ENCODE measurements around the gene TMEM144.

TMEM144 gene

DNA sequence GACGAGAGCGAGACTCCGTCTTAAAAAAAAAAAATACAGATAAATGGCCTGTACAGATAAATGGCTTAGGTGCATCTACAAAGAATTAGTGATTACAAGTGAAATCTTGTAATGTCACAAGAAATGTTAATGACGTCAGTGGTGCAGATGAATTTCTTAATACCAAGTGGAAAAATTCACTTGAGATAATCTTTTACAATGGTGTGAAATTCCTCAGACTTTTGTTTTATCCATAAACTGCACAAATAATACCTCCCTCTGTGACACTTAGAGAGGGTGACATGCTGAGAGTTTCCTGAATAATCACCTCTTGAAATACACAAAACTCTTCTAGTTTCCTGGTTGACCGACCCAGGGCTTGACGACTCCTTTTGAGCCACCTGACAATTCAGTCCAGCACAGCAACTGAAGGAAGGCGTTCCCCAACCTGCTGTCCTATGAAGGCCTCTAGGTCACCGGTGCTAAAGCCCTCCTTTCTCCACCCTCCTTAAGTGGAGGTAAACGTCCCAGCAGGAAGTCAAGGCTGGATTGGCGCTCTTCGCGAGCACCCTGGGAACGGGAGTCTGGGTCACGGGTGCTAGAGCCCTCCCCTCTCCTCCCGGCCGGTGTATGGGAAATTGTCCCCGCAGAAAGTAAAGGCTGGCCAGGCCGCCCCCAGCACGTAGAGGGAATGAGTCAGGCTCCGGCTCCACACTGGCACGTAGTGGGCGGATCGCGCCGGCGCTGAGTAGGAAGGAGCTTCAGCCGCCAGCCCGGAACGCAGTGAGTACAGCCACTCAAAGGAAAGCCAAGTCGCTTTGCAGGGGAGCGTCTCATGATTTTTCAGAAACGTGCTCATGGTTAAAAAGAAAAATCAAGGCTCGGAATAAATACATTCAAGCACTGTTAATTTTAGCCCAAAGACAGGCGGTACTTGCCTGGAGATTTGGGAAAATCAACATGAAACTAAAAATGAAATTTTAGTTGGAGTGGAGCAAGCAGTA, at the start of gene TMEM144:
Gene TMEM144 (plus strand): TSS at position 662 of the 983 bp plus-strand sequence. CDS start 2,182 bp downstream, outside the sequence.
- no peak for DNase-seq

DNA sequence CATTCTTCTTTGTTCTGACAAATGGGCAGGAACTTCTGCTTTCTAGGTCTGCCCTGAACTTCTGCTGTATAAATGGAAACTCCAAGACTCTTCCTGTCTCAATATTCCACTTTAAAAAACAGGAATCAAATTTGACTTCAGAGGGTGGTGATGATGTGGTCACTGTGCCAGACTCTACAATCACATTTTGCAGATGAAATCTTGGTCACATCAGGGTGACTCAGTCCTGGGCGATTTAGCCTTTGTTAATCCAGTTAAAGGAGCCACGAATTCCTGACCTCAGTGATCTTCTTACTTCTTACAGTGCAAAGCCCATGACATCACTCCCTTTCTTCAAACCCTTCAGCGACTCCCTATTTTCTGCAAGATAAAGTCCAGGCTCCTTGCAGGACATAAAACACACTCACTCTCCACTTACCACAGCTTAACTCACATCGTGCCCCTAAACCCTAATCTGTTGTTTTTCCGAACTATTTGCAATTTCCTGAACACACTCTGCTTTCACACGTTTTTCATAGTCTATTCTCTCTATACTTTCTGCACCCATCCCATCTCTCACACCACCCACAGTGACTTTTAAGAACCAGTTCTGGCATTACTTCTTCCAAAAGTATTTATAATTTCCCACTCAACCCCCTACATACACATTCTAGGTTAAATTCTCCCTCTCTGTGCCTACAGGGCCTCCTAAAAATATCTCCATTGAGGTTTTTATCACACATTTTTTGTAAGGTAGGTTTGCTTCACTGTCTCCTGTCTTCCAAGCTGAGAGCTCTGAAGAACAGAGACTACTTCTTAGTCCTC, 48.5 kb upstream of the TMEM144 start:
- no peak for DNase-seq

DNA sequence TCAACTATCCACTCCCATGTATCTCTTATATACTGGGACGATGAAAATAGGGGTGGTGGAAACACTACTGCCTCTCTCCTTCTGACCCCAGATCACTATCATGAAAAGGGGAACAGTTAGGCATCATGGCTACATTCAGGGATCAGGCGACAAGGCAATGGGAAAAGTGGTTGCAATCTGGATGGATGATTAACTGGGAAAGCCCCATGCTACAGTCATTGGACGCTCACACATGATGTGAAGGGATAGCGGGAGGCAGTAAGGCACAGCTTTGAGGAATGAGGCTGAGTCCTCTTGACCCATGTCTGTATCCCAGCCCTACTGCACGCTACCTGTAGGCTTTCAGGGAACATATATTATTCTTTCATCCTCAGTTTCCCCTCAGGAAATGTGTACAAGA, 47.7 kb upstream of the TMEM144 start:
- no peak for DNase-seq

DNA sequence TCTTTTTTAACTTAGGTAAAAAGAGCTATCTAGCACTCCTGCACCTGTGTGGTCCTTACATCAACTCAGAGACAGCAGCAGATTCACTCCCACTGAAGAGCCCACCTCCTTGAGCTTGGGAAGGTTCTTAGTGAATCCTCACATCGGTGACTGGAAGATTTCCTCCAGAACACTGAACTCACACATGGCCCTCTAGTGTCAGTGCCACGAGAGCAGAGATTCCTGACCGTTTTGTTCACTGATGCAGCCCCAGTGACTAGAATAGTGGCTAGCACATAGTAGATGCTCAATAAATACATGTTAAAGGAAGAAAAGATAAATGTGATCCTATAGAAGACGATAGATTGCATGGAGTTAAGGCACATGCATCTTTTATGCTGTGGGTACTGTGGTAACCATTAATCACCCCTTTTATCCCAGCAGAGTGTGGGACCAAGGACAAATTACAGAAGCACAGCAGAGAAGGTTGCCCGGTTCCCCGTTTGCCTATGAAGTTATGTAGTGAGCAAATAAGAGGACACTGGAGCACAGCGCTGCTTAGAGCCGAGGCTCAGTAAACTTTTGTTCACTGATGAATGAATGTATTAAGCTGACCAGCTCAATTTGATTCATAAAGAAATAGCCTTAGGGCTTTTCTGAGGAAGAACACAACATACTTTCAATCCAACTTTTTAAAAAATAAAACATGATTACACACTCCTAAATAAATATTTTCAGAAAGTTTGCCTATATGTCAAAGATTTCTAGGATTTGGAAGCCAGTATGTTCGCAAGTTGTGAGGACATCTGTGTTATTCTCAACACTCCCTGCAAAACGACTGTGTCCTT, 46.1 kb upstream of the TMEM144 start:
- no peak for DNase-seq

DNA sequence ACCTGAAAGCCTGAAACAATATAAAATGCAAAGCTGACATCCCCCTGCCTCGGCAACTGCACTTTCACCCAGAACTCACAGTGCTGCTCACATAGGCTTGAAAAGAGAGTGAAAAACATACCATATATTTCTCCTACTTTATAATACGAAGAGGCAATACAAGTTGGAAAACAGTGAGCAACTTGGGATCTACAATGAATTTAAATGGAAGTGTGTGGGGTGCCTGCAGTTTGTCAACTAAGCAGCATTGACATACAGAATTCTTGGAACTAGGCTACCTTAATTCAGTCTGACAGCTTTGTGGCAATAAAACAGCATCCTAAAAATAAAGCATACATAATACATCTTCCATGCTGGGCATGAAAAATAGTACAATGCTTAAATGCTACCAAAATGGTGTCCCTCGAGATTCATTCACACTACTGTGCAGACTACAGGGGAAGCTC, 45.5 kb upstream of the TMEM144 start:
- DNase-seq, result no peak

DNA sequence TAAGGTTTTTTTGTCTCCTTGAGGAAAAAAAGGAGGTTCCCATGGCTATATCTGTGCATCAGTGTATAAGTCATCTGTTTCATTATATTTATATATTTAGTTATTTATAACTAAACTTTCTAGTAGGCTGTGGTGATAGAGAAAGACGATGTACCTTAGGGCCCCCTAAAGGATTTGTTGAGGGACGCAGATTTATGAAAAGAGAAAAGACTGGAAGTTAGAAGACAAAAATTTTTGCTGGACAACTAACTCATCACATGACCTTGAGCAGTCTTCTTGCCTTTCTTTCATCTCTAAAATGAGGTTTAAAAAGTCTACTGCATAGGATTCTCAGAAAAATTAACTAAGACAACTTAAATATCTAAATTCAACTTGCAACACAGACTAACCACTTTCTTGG, 43.6 kb upstream of the TMEM144 start:
- DNase-seq, result no peak

DNA sequence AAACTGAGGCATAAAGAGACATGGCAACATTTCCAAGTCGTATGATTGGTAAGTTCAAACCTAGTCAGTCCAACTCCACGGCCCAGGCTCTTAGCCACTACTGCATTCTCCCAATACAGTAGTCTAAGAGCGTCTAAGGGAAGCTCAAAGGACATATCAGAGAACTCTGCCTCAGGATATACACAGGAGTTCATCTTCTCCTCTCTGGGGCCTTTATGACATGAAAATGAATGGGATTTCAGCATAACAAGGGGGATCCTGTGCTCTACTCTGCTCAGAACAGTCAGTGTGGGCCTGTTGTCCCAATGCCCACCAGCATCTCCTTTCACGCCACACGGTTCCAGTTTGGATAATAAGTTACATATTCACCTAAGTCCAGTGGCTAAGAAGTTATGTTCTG, 41.7 kb upstream of the TMEM144 start:
- no peak for DNase-seq

DNA sequence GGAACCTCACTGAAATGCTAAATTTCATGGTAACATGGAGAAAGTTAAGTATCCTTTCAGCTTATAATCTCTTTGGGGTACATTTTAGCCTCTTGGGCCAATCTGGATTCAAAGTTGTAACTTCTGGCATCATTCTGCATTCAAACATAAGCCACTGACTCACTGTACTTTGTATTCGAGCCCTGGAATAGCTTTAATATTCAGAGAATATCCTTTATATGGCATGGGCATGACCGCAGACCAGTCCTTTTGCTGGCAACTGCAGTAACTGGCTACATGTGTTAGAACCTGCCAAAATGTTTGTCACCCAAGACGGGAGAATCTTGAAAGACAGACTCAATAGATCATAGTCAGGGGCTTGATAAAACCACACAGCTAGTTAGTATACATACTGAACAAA, 40.8 kb upstream of the TMEM144 start:
- DNase-seq, result no peak

DNA sequence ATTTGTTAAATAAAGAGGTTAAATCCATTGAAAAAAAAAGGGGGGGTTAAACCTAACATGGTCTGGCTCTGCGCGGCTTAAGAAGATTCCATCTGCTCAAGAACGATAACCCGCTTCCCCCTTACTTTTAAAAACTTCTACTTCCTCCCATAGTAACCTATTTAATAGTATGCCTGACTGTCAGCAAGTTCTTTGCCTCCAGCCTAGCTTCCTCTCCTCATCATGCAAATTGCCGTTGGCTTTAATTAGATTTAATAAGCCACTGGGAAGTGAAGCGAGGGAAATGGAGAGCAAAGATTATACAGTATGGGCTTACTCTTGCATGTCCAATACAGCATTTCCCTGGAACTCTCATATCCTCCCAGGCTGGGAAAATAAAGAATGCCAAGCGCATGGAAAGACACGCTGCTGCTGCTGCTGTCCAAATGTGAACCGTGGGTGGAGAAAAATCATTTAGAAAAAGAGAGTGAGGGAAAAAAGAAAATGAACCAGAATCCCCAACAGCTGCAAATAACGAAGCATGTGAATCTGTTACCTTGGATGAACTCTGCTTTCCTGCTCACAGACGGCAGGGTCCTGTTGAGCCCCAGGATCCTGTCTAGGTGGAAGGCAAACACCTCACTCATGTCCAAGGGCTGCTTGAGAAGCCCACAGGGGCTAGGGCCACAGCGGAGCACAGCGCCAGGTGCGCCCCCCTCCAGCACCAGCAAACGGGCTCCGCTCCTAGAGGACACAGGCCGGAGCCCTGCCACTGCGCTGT, 40.2 kb upstream of the TMEM144 start:
- no peak for DNase-seq

DNA sequence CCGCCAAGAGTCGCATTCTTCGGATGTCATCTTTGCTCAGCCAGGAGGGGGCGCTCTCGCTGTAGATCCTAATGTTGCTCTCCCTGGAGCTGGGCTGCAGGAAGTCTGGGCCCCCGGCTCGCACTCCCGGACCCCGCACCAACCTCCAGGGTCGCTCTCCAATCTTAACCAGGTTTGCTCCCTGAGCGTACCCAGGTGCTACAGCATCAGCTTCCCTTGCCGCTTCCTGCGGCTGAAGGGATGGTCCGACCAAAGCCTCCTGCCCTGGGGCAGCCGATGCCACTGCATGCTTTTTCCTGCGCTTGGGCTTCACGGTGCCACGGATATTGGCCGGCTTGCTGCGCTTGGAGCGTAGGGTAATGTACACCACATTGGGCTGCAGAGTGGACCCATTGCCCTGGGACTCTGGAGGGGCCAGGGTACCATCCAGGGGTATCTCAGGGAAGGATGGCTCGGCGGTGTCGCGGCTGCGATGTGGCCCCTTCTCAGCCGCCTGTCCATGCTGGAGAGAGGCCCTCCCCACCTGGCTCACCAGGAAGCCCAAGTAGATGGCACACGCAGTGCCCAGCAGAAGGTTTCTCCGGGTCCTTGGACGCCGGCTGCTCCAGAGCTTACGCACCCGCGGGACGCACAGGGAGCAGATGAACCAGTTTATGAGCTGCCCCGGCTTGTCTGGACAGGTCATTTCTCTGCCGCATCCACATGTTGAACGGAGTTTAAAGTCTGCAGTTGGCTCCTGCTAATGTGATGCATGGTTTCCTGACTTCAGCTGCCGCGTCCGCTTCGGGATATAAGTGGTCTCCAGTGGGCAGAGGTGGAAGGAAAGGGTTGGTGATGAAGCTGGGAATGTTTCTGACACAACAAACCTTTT, 39.4 kb upstream of the TMEM144 start:
- no peak for DNase-seq

DNA sequence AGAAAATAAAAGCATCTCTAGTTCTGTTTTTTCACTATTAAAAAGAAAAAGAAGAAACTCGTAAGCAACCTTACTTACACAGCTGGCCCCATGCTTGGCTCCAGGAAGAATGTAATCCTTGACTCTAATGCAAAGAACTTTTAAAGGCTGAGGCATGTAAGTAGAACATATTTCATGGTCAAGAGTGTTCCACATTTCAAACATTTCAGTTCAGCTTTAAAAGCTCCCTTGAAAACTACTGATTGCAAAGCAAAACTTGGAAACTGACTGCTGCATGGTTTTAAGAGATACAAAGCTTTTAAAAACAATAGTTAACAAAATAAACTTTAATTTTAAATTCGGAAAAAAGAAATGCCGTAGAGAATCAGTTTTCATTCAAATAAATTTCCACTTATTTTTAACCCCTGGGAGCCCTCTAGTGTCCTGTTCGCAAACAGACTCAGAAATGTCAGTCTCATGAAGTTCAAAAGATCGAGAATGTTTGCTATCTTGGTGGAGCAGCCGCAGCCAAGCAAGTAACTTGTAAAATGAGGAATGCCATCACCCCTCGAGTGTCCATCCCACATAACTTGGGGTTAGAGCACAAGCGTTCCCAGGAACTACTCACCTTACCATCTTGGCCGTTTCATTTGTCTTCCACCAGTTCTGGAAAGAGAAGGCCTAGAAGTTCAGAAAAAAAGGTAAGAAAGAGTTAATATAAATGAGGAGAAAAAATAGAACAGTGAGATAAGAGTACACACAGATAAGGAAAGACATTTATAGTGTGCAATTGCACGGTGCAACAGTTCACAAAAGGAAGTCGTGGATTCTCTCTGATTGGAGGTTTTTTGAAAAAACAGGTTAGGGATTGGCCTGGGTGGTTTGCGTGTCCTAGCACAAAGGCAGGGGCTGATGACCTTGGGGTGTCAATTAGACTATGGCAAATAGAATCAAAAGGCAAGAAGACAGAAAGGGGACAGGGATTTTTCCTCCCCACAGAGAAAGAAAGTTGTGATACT, 37.7 kb upstream of the TMEM144 start, which contains the start of gene GASK1B:
Gene GASK1B (minus strand): TSS at position 765 of the 998 bp plus-strand sequence. CDS start 1,650 bp downstream, outside the sequence.
- no peak for DNase-seq

DNA sequence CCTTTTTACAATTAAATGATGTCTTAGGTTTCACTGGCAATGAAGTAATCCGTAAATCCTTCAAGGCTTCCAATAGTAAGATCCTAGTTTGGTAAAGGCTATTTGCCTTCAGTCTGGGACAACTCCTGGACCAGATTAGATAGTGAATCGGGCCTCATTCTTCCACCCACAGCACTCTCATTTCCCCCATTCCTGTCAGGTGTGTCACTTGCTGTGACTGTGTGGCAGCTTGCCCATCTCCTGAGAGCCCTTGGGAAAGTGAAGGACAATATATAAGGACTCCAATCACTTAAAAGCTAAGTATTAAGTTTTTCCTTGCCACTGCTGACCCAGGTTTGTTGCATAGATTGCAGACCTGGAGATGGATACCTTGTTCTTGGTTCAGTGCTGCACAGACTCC, 34.2 kb upstream of the TMEM144 start:
- DNase-seq, result no peak

DNA sequence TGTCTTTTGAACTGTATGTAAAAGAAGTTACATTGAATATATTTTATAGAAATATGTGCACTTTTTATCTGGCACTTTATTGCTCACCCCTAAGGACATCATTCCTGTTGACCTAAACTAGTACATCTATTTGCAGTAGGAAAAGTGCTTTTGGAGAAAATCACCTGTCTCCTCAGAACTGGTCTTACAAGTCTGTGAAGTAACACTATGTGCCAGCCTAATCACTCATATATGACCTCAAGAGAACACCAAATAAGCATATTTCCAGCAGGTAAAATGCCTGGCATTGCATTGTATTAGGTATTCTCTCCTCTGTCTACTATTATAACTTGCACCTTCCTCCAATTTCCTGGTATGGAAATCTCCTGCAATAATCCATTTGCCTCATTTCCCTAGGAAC, 33.5 kb upstream of the TMEM144 start:
- no peak for DNase-seq

DNA sequence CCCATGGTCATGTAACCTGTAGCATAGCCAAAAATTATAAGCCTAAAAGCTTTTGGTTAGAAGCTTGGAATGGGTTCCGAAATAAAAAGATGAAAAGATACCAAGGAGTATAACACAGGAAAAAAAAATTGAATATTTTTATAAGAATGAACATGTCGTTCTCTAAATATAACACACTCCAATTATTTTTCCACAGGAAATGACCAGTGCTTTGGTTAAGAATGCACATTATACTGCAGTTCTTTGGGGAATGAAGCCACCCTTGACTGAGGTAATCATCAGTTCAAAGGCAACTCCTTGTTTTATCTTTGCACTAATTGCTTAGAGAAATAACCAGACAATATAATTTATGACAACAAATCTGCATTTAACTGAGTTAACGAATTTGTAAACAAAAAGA, 30.8 kb upstream of the TMEM144 start:
- DNase-seq, result no peak

DNA sequence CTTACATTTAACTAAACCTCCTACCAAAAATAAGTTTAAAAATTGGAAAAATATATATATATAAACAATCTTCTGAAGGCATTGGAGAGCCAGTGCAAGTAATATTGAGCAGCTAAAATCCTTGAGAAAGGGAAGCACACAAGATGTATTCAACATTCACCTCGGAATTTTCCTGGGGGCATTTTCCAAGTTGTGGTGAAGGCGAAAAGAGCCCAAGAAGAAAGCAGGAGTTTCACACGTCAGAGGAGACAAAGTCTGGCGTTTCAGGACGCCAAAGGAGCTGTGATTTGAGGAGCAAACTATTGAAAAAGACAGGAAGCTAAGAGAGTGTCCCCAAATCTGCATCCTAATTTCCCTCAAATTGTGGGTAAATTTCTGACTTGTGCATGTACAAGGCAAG, 28.4 kb upstream of the TMEM144 start:
- DNase-seq, result no peak

DNA sequence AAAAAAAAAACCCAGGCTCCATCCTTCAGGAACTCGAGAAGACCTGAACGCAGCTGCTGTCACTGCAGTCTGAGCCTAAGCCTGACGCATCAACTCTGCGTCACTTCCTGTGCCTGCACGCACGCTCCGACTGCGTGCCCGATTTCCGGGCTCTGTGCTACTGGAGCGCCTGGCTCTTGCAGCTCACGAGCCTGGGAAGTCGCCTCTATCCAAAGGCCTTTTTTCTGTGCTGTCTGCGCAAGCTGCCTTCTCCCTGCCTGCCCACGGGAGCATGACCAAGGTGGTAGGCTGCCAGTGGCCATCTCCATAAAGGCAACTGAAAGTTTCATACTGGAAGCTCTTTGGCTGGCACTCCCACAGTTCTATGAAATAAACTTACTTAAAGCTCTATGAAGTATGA, 27.6 kb upstream of the TMEM144 start:
- no peak for DNase-seq

DNA sequence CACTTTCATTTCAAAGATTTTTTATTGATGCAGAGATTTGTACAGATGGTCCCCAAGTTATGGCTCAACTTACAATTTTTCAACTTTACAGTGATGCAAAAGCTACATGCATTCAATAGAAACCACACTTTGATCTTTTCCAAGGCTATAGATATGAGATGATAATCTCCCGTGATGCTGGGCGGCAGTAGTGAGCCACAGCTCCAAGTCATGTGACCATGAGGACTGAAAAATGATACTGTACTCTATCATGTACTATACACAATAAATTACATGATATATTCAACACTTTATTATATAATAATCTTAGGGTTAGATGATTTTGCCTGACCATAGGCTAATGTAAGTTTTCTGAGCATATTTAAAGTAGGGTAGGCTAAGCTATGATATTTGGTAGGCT, 23.5 kb upstream of the TMEM144 start:
- no peak for DNase-seq

DNA sequence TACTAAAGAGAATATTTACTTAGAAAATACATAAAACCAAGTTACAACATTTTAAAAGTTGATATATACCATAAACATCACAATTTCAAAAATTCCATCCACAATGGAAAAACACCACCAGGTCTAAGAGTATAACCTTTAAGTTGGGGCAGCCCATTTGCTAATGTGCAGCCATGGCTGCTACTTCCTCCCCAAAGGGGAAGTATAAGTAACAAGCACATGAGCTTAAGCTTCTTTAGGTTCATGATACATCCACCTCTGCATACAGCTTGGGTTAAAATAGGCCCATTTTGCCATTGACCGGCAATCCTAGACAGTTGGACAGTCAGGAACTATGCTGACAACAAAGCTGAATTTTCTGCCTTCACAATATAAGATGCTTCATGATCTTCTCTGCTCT, 20.9 kb upstream of the TMEM144 start:
- DNase-seq, result no peak

DNA sequence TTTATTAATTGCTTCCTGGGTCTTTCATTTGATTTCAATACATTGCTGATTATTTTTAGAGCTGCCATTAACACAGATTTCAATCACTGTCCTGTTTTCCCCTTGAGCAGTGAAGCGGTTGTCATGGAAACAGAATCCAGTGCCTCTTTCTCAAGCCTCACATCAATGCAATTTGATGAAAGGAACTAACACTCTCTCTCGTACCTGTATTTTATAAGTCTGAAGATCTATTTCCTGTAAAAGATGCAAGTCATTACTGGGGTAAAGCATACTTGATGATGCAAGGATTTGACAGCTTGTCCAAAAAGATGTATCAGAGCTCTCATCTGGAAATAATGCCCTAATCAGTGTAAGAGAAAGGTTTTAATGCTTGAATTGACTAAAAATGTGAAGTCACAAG, 19.6 kb upstream of the TMEM144 start:
- no peak for DNase-seq
